Gastrocnemius medialis (tissue), 4 donors: Measurements from ENCODE around the gene BORCS5.

Experiments used
- CTCF ChIP-seq, 5 experiments: fragments of 450-650 bp in 3 of 5; fragments of 200-600 bp in 2 of 5; sonication (generic) in 2 of 5; IDR thresholded peaks in 4 of 5; conservative IDR thresholded peaks in 1 of 5; 1 replicate in 4 of 5; 2 replicates in 1 of 5; pipeline ENCODE4 v1.5.1; 2016 to 2019; ENCODE audit warnings: antibody characterized with exemption in 5 of 5, mild to moderate bottlenecking in 3 of 5, moderate library complexity in 3 of 5
- POLR2A ChIP-seq, 2 donors: fragments of 450-650 bp; IDR thresholded peaks; one replicate each; pipeline ENCODE4 v1.6.1; 2017; ENCODE audit warnings: antibody characterized with exemption in 2 of 2, mild to moderate bottlenecking in 2 of 2, moderate library complexity in 2 of 2

GRCh38 chr12:12408265-12408690 lies 51.4 kb downstream of the BORCS5 start:
- TF ChIP-seq CTCF (IDR thresholded peaks at IDR 0.05 in 4 of 5, conservative IDR thresholded peaks at IDR 0.05 in 1 of 5) (no peak), POLR2A (IDR thresholded peaks at IDR 0.05) (no peak)
